GM12864 (cell line): Measurements from ENCODE around the gene UQCRC1.

Experiments
- DNase-seq: peaks from one replicate; pipeline ENCODE4 v3.0.0-alpha.2; 2011; ENCODE audit warnings: low read depth
- H3K4me3 ChIP-seq: 2 replicates; pipeline ENCODE4 v1.5.1; 2011; ENCODE audit warnings: mild to moderate bottlenecking, low read depth, low read length, control low read depth
- CTCF ChIP-seq: IDR thresholded peaks from 2 replicates; pipeline ENCODE4 v1.5.1; 2011; ENCODE audit warnings: low read depth, mild to moderate bottlenecking, moderate library complexity, low read length, control low read depth, inconsistent platforms; ENCODE audit errors: missing control alignments

UQCRC1 gene

GRCh38 chr3:48633256-48633655, 23.8 kb upstream of the UQCRC1 start:
- H3K4me3 ChIP-seq, result no peak overlapping the region
- TF ChIP-seq CTCF, result no peak
- no peak for DNase-seq

GRCh38 chr3:48631516-48632448, 22.3 kb upstream of the UQCRC1 start:
- no peak for DNase-seq
- TF ChIP-seq CTCF, result no peak
- no peak overlapping the region for H3K4me3 ChIP-seq

- no peak for DNase-seq
- no peak for TF ChIP-seq CTCF
- H3K4me3 ChIP-seq, result no peak overlapping the region
These were observed 21.4 kb upstream of the UQCRC1 start for GRCh38 chr3:48630833-48631232.

- TF ChIP-seq CTCF, result no peak
- no peak for DNase-seq
- H3K4me3 ChIP-seq, result no peak overlapping the region
These were observed 21.0 kb upstream of the UQCRC1 start for GRCh38 chr3:48630407-48630806.

- H3K4me3 ChIP-seq, result no peak overlapping the region
- no peak for TF ChIP-seq CTCF
- DNase-seq, result no peak
These were observed 20.4 kb upstream of the UQCRC1 start for GRCh38 chr3:48629894-48630293.

GRCh38 chr3:48628277-48629017, 19.0 kb upstream of the UQCRC1 start:
- no peak for TF ChIP-seq CTCF
- no peak for DNase-seq
- H3K4me3 ChIP-seq, result no peak overlapping the region

- no peak for DNase-seq
- no peak for TF ChIP-seq CTCF
- H3K4me3 ChIP-seq, result no peak overlapping the region
These were observed 16.2 kb upstream of the UQCRC1 start for GRCh38 chr3:48625600-48625999.
